HCT116 (cell line): ENCODE data around the gene RGS10. TPM values are rescaled to one million over a fixed set of nuclear protein-coding genes. Genes with fewer than 3 reads are reported as not detected.

Experiments used
- ATAC-seq: fragments of 200-7000 bp; cut with Tn5 transposase; 2 replicates; pipeline ENCODE4 v1.9.1; 2020; ENCODE audit warnings: mild to moderate bottlenecking, moderate library complexity
- BruUV-seq: library from RNA; stranded (reverse); fragments of 400-500 nt; replicated peaks from 2 replicates; lab custom pipeline; 2021; lab: Mats Ljungman, UMichigan
- CTCF ChIA-PET: fragments of 300-600 bp; sonication (Branson Sonifier 250); formaldehyde crosslinking; loops from one replicate; lab custom pipeline; 2021; ENCODE audit warnings: antibody characterized with exemption; lab: Charles Lee
- POLR2A ChIA-PET: fragments of 300-600, 350-600 bp; sonication (Branson Sonifier 250); formaldehyde crosslinking; loops from one replicate; lab custom pipeline; 2021; ENCODE audit warnings: antibody characterized with exemption; lab: Charles Lee
- RAD21 ChIA-PET, 2 experiments: fragments of 300-600 bp; sonication (Branson Sonifier 250); formaldehyde crosslinking; loops; one replicate each; lab custom pipeline; 2023; ENCODE audit warnings: low total read pairs in 2 of 2; ENCODE audit not compliant: uncharacterized antibody in 2 of 2, unreplicated experiment in 2 of 2, low non-redundant PET in 1 of 2; lab: Charles Lee
- DNase-seq: peaks from one replicate; pipeline ENCODE4 v3.0.0-alpha.2; 2010; ENCODE audit warnings: low read depth, low spot score
- H2AFZ ChIP-seq: fragments of 200-600 bp; shearing (Covaris generic), sonication (generic); 2 replicates; pipeline ENCODE4 v1.6.1; 2017; ENCODE audit warnings: low read depth, mixed run types, mixed read lengths, antibody characterized with exemption, low read length; ENCODE audit not compliant: poor library complexity, severe bottlenecking
- H3K27ac ChIP-seq: 2 replicates; pipeline ENCODE4 v1.5.1; 2012; ENCODE audit warnings: low read depth, low read length
- H3K27me3 ChIP-seq: fragments of 200-600 bp; sonication (generic); 2 replicates; pipeline ENCODE4 v1.6.1; 2016; ENCODE audit warnings: mixed run types, low read length, mixed read lengths; ENCODE audit not compliant: insufficient read depth
- H3K36me3 ChIP-seq, 2 experiments: fragments of 200-500 bp in 1 of 2; fragments of 200-600 bp in 1 of 2; sonication (Bioruptor generic) in 1 of 2; sonication (generic) in 1 of 2; 2 replicates each; pipeline versions ENCODE4 v1.5.1 to v1.6.1; 2014 to 2016; ENCODE audit warnings: low read length in 2 of 2, inconsistent platforms in 1 of 2, mixed read lengths in 1 of 2, mixed run types in 1 of 2; ENCODE audit not compliant: insufficient read depth in 2 of 2, control insufficient read depth in 1 of 2
- H3K4me1 ChIP-seq, 2 experiments: fragments of 200-600 bp in 1 of 2; sonication (generic) in 1 of 2; 2 replicates each; pipeline versions ENCODE4 v1.5.1 to v1.6.1; 2012 to 2017; ENCODE audit warnings: low read length in 2 of 2, inconsistent platforms in 1 of 2, mild to moderate bottlenecking in 1 of 2, mixed read lengths in 1 of 2, mixed run types in 1 of 2, moderate library complexity in 1 of 2; ENCODE audit not compliant: insufficient read depth in 2 of 2, control insufficient read depth in 1 of 2
- H3K4me2 ChIP-seq: fragments of 200-600 bp; sonication (generic); 2 replicates; pipeline ENCODE4 v1.6.1; 2017; ENCODE audit warnings: mixed run types, low read length, mixed read lengths
- H3K4me3 ChIP-seq, 2 experiments: fragments of 200-600 bp in 1 of 2; sonication (generic) in 1 of 2; replicated peaks in 1 of 2; 2 replicates each; pipeline ENCODE4 v1.5.1; 2011 to 2016; ENCODE audit warnings: low read length in 2 of 2, control low read depth in 1 of 2, low read depth in 1 of 2, mild to moderate bottlenecking in 1 of 2, mixed read lengths in 1 of 2, mixed run types in 1 of 2
- H3K79me2 ChIP-seq: fragments of 200-600 bp; sonication (generic); 2 replicates; pipeline ENCODE4 v1.6.1; 2017; ENCODE audit warnings: mild to moderate bottlenecking, mixed run types, low read length, moderate library complexity, mixed read lengths; ENCODE audit not compliant: insufficient read depth
- H3K9ac ChIP-seq: fragments of 200-600 bp; sonication (generic); 2 replicates; pipeline ENCODE4 v1.6.1; 2016; ENCODE audit warnings: low read length, mixed read lengths
- H3K9me2 ChIP-seq: fragments of 200-600 bp; sonication (generic), shearing (Covaris generic); 2 replicates; pipeline ENCODE4 v1.6.1; 2017; ENCODE audit warnings: mixed run types, mild to moderate bottlenecking, moderate library complexity; ENCODE audit not compliant: insufficient read depth
- H3K9me3 ChIP-seq, 2 experiments: fragments of 200-500 bp in 1 of 2; fragments of 200-600 bp in 1 of 2; sonication (Bioruptor generic) in 1 of 2; sonication (generic) in 1 of 2; 2 replicates each; pipeline ENCODE4 v1.6.1; 2014 to 2017; ENCODE audit warnings: low read length in 2 of 2, mixed read lengths in 2 of 2, inconsistent platforms in 1 of 2, low read depth in 1 of 2, mild to moderate bottlenecking in 1 of 2, mixed run types in 1 of 2, moderate library complexity in 1 of 2; ENCODE audit not compliant: control insufficient read depth in 1 of 2, insufficient read depth in 1 of 2
- H4K20me1 ChIP-seq: fragments of 200-600 bp; sonication (generic), shearing (Covaris generic); 2 replicates; pipeline ENCODE4 v1.6.1; 2017; ENCODE audit warnings: mixed run types, mild to moderate bottlenecking, moderate library complexity; ENCODE audit not compliant: insufficient read depth
- ATF3 ChIP-seq: IDR thresholded peaks from 2 replicates; pipeline ENCODE4 v1.6.1; 2012
- EZH2 ChIP-seq: fragments of 200-600 bp; sonication (generic); IDR thresholded peaks from 2 replicates; pipeline ENCODE4 v1.6.1; 2017; ENCODE audit warnings: antibody characterized with exemption, mixed run types
- POLR2A ChIP-seq: IDR thresholded peaks from 2 replicates; pipeline ENCODE4 v1.7.0; 2011; ENCODE audit warnings: borderline replicate concordance; ENCODE audit not compliant: insufficient read depth, insufficient read length; ENCODE audit errors: extremely low read depth
- POLR2AphosphoS5 ChIP-seq: IDR thresholded peaks from 2 replicates; pipeline ENCODE4 v1.6.1; 2011; ENCODE audit warnings: mild to moderate bottlenecking, low read depth, low read length, moderate library complexity
- RAD21 ChIP-seq: IDR thresholded peaks from 2 replicates; pipeline ENCODE4 v1.6.1; 2012; ENCODE audit warnings: low read depth, mild to moderate bottlenecking
- SIN3A ChIP-seq: IDR thresholded peaks from 2 replicates; pipeline ENCODE4 v1.6.1; 2012; ENCODE audit warnings: low read depth
- SP1 ChIP-seq: IDR thresholded peaks from 2 replicates; pipeline ENCODE4 v1.6.1; 2012; ENCODE audit warnings: low read depth
- SRF ChIP-seq: IDR thresholded peaks from 2 replicates; pipeline ENCODE4 v1.6.1; 2012; ENCODE audit warnings: low read depth
- ZNF274 ChIP-seq: fragments of 200-500 bp; sonication (Bioruptor generic); IDR thresholded peaks from 2 replicates; pipeline ENCODE4 v1.6.1; 2014; ENCODE audit warnings: mild to moderate bottlenecking, low read depth, low read length, inconsistent platforms
- intact Hi-C: fragments of 100-400 bp; cut with micrococcal nuclease; formaldehyde crosslinking; loops from 2 replicates; pipeline ENCODE4 v1.10.0; 2022
- total RNA-seq: library from RNA; stranded (reverse); gene quantifications from one replicate; pipeline ENCODE4 v1.2.1, GENCODE V29; 2021; ENCODE audit not compliant: unreplicated experiment

The RGS10 gene
- total RNA-seq, 1 experiment from 2014 or later: 96.7 TPM

GRCh38 chr10:119483839-119484238 lies 58.7 kb downstream of the RGS10 start:
- Histone ChIP-seq H3K79me2 (no peaks in the 10 kb centered on the region), H3K36me3 (no peaks in the 10 kb centered on the region), H4K20me1 (no peaks in the 10 kb centered on the region), H3K4me1 (peaks cover 0 to 2% of the 10 kb centered on the region in 2 experiments; a peak in 2 of 4 replicates), H3K9me2 (no peaks in the 10 kb centered on the region), H3K4me2 (no peak overlapping the region), H3K4me3 (no peak overlapping the region), H2AFZ (no peak overlapping the region), H3K9me3 (no peaks in the 10 kb centered on the region), H3K27ac (no peak overlapping the region), H3K27me3 (no peaks in the 10 kb centered on the region), H3K9ac (no peak overlapping the region)
- ChIA-PET POLR2A (no interaction called here), RAD21 (no interaction called here), CTCF (no interaction called here)
- ATAC-seq (no peak), DNase-seq (no peak)
- BruUV-seq: no TSS peak
- intact Hi-C loops: no loop called here
- no peak for TF ChIP-seq RAD21
- TF ChIP-seq SP1: no peak
- TF ChIP-seq ATF3: no peak
- TF ChIP-seq, all 23 proteins: peak for 0

- no TSS peak for BruUV-seq
- POLR2A ChIA-PET: no interaction called here
- no peak for ATAC-seq
These were observed 59.5 kb downstream of the RGS10 start for GRCh38 chr10:119483001-119483400.

More at GRCh38 chr10:119483001-119483400, 59.5 kb downstream of the RGS10 start:
- Histone ChIP-seq H3K9me3 (no peaks in the 10 kb centered on the region), H3K79me2 (no peaks in the 10 kb centered on the region), H3K9me2 (no peaks in the 10 kb centered on the region), H3K4me2 (no peak overlapping the region), H4K20me1 (no peaks in the 10 kb centered on the region), H3K27ac (no peak overlapping the region), H3K4me3 (no peak overlapping the region), H3K4me1 (peaks cover 0 to 2% of the 10 kb centered on the region in 2 experiments; a peak in 2 of 4 replicates), H3K36me3 (no peaks in the 10 kb centered on the region), H3K27me3 (peaks cover 8% of the 10 kb centered on the region; the same call in 1 of the 2 replicates), H2AFZ (no peak overlapping the region), H3K9ac (no peak overlapping the region)
- intact Hi-C loops: no loop called here
- no peak for TF ChIP-seq ATF3
- TF ChIP-seq ZNF274: no peak
- no peak for TF ChIP-seq EZH2
- no peak for TF ChIP-seq SRF
- no peak for TF ChIP-seq SIN3A
- TF ChIP-seq POLR2A: no peak
- TF ChIP-seq POLR2AphosphoS5: no peak
- CTCF ChIA-PET: no interaction called here
- no peak for DNase-seq
- RAD21 ChIA-PET: no interaction called here
